HG03064 (cell line): ENCODE results near the gene DNAJC5G.
"Not testable (repeated sequence)": the region's sequence is repeated elsewhere in the genome, so short reads cannot be mapped to it uniquely, and the experiment has no call there.

Experiments
- ATAC-seq: cut with Tn5 transposase; IDR thresholded peaks from one replicate; pipeline ENCODE4 v1.9.1; 2021; ENCODE audit warnings: low read depth; ENCODE audit not compliant: unreplicated experiment

Gene DNAJC5G

DNA sequence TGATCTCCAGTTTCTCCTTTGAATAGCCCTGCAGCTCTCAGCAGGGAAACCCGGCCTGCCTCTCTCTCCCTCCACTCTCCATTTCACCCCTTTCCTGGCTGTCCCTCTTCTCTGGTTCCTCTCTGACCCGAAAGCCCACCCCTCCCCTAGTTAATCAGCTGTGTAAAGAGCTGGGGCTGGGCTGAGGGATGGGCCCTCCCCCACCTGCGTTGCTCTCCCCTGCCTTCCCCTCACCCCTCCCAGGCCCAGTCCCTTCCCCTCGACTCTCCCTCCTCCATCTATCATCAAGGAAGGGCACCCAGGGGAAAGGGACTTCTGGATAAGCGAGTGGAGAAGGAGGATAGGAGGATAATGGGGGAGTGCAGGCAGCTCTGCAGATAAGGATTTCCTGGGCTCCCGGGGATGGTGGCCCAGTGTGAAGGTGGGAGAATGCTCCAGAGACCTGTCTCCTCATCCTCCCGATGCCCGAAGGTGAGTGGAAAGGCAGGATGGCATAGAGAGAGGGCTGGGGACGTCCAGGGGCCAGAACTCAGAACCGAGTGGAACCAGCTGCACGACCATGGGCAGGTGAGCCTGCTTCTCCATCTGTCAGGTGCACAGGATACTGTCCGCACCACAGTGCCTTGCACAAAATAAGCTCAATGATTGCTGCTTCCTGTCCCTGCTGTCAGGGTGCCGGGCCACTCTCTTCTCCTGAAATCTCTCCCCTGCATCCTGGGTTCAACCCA lies 24.4 kb upstream of the DNAJC5G start:
- no peak for ATAC-seq

DNA sequence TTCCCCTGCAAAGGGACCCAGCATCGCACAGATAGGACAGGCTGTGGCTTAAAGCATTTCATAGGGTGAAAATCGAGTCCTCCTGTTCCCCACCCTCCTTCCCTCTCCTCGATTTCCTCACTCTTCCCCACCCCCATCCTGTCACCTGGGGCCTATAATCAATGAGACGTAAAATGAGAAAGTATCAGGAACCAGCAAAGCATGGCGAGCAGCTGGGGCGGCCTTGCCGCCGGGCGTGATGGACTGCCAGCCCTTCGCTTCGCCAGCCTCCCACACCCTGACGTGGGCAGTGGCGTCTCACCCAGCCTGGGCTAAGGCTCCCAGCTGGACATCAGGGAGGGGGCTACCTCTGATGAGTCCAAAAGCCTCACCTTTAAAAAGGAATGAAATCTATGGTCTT lies 23.5 kb upstream of the DNAJC5G start:
- no peak for ATAC-seq

DNA sequence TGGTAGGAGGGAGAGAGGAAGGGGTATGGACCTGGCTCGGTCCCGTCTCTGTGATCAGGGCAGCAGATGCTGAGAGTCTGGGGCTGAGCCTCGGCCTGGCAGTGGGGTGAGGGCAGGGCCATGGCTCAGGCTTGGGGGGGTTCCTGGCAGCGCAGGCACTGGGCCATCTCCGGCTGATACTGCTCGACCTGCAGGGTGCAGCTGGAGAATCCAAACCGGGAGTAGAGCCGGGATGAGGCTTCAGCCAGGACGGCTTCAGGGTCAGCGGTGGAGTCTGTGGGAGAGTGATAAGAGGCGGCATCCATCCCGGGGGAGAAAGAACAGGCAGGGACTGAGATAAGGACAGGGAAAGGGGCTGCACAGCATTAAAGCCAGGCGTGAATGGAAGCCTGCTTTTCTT lies 20.0 kb upstream of the DNAJC5G start:
- no peak for ATAC-seq

DNA sequence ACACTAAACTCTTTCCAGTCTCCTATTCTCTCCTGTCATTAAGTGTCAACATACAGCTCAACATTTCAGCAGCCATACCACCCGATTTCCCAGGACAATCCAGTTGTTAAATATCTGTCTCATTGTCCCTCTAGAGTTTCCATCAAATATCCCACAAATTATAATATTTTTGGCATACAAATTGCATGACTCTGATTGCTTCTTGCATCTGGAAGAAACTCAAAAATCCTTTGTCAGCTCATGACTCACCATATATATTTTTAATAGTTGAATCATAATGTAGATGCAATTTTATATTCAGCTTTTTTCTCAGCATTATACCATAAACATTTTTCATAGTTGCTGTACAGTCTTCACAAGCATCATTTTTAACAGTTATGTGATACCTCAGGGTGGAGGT lies 19.6 kb upstream of the DNAJC5G start:
- no peak for ATAC-seq

DNA sequence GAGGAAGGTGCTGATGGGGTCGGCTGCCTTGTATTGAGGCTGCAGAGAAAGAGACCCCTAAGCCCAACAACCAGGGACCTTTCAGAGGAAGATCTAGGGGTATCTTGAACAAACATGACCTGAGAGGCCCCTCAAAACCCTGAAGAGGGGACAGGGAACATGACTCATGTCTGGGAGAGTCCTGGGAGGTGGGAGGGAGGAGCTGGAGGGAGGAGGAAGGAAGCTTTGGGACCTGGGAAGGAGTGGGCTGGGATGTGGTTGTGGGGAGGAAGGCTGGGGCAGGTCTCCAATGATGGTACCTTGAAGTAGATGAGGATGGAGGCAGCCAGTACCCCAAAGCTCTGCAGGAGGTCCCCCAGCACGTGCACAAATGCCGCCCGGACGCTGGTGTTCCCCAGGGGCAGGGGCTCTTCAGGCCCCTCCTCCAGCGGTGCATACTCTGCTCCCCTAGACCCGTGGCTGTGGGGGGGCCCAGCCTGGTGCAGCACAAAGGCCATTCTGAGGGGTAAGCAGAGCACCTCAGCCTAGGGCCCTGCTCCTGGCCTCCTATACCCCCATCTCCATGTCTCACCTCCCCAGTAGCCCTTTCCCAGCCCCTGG lies 18.3 kb upstream of the DNAJC5G start:
- ATAC-seq = no peak

DNA sequence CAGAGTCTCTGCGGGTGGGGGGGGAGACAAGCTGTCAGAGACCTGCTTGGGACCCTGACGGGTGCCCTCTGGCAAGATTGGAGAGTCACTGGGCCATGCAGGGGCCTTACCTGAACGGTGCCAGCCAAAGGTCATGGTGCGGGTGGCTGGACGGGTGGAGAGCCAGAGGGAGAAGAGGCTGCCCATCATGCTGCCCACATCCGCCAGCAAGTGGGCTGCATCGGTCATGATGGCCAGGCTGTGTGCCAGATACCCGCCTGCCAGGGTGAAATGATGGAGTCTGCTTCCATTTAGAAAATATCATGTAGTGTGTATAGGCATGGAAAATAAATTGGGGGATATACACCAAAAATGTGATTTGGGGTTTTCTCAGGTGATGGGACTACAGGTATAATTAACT lies 17.2 kb upstream of the DNAJC5G start:
- ATAC-seq = no peak

DNA sequence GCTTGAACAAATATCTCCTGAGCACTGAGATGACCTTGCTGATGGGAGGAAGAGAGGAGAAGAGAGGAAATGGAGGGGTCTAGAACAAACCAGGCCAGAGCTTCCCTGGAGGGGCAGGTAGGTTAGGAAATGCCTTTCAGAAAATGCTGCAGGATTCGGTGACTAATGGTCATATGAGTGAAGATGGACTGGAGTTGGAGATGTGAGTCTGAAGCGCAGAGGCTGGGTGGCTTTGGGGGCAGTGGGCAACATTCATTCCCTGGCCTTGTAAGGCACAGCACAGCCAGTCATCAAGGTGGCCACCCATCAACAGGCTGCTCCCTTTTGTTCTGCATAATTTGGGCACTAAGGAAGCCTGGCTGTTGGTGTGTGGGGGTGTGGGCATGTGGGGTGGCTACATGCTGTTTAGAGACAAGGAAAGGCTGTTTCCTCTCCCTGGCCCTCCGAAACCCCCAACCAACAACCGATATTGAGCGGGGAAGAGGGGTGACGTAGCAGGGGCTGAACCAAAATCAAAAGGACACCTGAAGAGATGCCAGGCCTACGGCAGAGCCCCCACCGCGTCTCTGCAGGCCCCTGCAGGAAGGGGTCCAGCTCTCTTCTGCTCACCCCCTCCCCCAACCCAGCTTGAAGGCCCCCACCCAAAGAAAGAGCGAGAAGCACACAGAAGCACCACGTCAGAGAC lies 13.8 kb upstream of the DNAJC5G start:
- no peak for ATAC-seq

DNA sequence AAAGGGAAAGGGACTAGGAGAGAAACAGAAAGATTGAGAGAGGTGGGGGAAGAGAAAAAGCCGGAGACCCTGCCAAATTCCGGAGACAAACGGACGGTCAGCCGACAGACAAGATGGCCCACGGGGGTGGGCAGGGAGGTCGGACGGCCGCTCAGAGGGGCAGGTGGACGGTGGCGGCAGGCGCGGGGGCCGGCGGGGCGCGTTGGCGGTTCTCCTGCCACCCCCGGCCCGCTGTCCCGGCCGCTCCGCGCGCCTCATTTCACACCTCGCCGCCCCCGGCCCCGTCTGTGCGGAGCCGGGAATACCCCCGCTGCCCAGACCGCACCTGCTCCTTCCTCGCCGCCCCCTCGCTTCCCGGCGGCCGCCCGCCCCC lies 13.3 kb upstream of the DNAJC5G start:
- no peak for ATAC-seq

DNA sequence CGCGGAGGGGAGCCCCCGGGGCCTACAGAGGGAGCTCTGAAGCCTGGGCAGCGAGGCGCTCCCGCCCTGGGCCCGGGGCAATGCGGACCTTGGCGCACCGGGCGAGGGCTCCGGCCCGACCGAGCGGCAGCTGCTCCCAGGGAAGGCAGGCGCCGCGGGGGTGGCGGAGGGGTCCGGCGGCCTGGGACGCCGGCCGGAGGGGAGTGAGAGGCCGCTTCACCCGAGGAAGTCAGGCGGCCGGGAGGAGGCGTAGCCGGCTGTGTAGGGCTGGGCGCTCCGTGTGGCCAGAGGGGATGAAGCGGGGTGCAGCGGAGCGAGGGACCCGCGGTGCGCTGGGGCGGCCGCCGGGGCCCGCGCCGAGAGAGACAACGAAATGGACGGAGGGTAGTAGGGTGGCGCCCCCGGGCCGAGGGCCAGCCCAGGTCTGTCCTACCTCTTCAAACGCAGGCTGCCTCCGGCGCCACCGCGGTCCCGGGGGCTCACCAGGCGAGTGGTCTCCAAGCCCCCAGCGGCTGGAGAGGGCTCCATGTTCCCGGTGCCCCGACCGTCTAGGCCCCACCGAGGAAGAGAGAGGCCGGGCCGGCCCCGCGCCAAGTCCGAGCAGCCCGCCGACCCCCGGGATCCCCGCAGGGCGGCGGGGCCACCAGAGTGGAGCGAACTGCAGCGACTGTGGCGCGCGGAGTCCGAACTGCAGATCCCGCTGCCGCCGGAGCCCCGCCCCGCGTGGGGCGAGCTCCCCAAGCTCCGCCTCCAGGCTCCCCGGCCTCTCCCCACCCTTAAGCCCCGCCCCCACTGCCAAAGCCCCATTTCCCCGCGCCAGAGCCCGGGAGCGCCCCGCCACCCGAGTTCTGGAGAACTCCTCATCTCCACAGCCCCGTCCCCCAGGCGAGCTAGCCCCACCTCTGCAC lies 12.6 kb upstream of the DNAJC5G start, which contains the start of gene SLC30A3:
TSS of gene SLC30A3 (minus strand) at position 669 of the 908 bp plus-strand sequence. CDS start at position 528, 141 bp downstream.
- ATAC-seq = no peak

DNA sequence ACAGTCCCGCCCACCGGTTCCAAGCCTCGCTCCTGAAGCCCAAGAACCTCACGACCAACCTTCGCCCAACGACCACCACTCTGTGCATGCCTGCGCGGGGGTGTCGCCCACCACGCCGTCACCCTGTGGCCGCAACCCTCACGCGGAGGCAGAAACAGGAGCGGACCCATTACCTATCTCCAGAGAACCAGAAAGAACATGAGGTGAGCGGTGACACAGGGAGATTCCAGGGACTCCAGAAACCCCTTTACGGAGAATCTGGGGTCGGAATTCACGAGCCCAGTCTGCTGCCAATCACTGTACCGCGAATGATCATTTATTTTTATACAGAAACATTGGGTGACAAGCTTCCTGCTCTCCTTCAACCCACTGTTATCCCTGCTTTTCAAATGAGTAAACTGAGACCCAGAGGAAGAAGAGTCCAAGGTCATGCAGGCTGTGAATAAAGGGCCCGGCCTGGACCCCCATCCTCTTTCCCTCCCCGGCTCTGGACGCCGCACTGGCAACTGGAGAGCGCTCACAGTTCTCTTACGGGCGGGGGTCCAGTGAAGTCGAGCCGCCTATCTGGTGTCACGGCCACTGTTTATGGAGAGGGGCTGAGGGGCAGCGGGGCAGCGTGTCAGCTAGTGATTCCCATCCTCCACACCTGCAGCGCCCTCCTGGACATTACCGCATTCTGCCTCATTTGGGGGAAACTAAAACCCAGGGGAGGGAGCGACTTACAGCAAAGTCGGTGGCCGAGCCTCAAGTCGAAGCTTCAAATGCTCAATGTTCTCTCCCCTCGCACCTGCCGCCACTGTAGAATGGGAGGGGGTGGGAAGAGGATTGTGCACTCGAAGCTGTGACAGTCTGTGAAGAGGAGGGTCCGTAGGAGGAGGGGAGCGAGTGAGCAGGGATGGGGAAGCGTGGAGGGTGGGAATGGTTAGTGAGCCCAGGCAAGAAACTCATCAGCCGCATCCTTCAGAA lies 11.7 kb upstream of the DNAJC5G start:
- ATAC-seq = no peak

DNA sequence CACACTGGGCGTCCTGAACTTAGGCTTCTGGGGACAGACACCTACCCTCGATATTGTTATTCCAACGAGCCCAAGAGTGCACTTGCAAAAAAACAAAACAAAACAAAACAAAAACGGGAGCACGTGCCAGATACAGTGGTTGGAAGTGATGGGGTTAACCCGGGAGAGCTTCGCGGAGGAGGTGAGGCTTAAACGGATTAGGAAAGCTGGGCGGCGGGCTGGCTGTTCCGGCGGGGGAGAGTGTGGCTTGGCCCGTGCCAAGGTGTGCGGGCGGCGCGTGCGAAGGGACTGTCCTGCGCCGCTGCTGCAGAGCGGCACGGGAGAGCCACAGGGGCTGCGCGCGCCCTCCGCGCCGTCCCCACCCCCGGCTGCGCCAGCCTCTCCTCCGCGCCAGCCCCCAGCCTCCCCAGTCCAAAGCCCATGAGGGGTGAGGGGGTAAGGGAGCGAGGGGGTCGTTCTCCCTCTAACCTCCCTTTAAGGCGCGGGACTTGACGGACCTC lies 10.9 kb upstream of the DNAJC5G start:
- no peak for ATAC-seq

DNA sequence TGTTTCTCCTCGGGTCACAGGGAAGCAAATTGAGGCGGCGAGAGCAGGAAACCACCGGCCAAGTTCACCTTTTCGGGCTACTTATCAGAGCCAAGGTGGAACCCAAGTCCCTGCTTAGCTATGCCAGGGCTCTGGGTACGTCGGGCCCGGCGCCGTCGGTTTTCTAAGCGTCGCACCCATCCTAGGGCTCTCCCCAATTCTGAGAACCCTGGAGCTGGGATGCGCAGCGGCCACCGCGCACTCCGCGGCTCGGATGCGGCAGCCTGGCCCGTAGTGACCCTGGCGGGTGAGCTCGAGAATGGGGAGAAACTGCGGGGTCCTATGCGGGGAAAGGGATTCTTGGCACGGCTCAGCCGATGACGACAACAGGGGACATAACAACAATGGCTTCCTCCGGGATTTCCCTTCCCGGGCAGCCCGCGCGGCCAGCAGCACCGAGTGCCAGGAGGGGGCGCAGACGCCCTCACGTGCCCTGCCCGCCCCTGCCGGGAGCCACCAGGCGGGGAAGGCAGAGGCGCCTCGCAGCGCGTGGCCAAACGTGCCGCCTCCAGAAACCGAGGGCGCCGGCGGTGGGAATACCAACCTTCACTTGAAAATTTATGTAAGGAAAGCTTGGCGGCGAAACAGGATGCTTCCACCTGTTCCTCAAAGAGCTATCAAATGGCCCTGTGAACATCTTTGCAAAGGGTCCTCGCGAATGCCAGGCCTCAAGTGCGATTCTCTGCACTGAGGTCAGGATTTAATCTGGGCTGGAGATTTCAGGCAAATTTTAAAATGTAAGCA lies 10.3 kb upstream of the DNAJC5G start:
- ATAC-seq = no peak

DNA sequence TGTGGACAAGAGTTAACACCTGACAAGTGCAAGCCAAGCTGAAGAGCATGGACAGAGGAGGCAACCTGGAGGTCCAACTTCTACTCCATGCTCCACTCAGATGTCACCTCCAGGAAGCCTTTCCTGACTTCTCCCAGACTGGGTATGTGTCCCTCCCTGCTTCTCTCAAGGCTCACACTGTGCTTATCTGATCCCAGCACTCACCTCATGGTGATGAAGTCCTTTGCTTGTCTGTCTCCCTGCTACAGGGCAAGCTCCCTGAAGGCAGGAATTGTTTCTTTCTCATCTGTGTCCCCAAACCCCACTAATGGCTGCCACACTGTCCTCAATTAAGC lies 9.7 kb upstream of the DNAJC5G start:
- ATAC-seq = no peak

DNA sequence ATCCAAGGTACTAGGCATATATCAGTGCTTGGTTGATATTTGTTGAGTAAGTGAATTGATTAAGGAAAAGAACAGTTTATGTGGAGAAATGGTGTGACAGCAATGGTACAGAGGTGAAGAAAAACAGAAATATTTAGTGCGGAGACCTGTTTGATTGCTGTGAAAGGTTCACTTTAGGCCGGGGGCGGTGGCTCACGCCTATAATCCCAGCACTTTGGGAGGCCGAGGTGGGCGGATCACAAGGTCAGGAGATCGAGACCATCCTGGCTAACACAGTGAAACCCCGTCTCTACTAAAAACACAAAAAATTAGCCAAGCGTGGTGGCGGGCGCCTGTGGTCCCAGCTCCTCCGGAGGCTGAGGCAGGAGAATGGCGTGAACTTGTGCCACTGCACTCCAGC lies 6.9 kb upstream of the DNAJC5G start:
- ATAC-seq = not testable (repeated sequence)

DNA sequence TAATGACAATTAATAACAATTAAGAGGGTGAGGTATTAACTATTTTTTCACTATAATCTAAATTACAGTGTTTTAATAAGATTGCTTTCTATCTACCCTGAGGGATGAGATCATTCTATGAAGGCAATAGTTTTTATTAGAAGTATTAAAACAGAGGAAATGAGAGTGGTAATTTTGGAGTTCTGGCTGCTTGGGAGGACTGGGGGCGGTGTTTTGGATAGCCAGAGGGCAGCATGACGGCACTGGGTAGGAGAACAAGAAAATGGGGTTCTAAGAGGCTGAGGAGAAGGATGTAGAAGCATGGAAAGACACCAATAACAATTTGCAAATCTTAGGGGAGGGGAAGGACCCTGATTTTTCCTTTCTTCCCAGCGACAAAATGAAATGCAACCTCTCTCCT lies 5.1 kb upstream of the DNAJC5G start:
- no peak for ATAC-seq

DNA sequence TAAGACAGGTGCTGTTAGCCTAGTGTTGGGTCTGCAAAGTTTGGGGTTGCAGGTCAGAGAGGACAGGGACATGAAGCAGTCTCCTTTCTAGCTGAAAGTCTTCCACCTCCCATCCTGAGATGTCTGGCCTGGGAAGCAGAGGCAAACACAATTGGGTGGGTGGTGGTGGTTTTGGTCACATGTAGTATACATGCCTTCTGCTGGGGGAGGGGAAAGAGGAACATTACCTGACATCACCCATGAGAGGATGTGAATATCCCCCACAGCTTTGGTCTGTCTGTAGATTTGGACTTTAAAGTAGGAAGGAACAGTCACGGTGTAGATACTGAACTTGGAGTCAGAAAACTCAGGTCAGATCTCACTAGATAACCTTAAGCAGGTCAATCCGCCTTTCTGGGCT lies 4.6 kb upstream of the DNAJC5G start:
- no peak for ATAC-seq

DNA sequence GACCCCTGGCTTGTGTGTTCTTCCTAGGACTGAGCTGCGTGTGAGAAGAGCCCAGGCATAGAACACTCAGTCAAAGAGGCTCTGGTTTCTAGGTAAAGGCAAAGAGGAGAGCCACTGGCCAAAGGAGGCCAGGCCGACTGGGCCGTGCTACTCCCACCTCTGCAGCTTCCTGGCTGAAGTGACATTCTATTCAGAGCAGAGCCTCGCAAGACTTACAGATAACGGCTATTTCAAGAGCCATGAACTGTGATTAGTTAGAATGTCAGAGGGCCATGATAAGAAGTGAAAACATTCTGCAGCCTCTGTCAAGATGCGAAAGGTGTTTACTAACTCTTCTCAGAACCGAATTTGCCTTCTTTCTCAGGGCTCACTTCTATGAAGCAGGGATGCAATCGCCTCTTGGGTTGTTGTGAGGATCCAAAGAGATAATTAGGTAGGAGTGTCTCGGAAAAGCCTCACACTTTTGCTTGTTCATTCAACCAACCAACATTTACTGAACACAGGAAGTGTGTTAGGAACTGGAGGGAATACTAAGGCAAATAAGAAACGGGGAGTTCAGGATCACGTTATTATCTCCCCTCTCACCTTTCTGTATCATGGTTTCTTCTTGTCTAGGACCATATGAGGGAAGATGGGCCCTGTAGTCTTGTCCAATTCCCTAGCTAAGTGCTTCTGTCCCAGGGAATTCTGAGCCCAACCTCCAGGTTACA lies 3.4 kb upstream of the DNAJC5G start:
- no peak for ATAC-seq
